ENCODE results near the gene FGD3. TPM values are rescaled to one million over a fixed set of nuclear protein-coding genes. Genes with fewer than 3 reads are reported as not detected.
A peak's percentile ranks its signal among the peaks of the same experiment; 100 is the strongest.

FGD3 gene
- total and polyA plus RNA-seq, 2 of the 8 experiments (the other 6 are each of a cell fraction or from before 2014, with no cell fraction given): 1.4 to 1.9 TPM

GRCh38 chr9:92965759-92966517 lies 18.6 kb downstream of the FGD3 start:
- DNase-seq (ENCODE audit: low read depth in 1 of 2, low spot score in 2 of 2): no peak
- Histone ChIP-seq H3K9ac (replicated peaks in 1 of 4; ENCODE audit: extremely low read depth in 1 of 4, low read depth in 3 of 4, low read length in 3 of 4) (no peak overlapping the region; a peak in 1 of 7 replicates), H3K4me1 (replicated peaks in 1 of 4; ENCODE audit: control insufficient read depth in 3 of 4, insufficient read depth in 4 of 4, low read length in 3 of 4) (peaks cover 12 to 31% (median 19%) of the 10 kb centered on the region in 4 experiments), H2BK15ac (ENCODE audit: low read length) (peak overlapping the region; percentile 77; the same call in 1 of the 2 replicates), H2AK5ac (ENCODE audit: low read depth, low read length) (no peak overlapping the region), H2BK20ac (ENCODE audit: low read length) (peak overlapping the region; percentile 93), H3K79me1 (ENCODE audit: low read depth, low read length) (no peaks in the 10 kb centered on the region), H2BK12ac (ENCODE audit: low read depth, low read length) (peak overlapping the region; percentile 13; the same call in 1 of the 2 replicates), H3K9me3 (ENCODE audit: insufficient read depth in 2 of 2, low read depth in 1 of 2, low read length in 1 of 2) (no peaks in the 10 kb centered on the region), H3K36me3 (ENCODE audit: control insufficient read depth in 2 of 4, insufficient read depth in 4 of 4, low read length in 3 of 4) (no peaks in the 10 kb centered on the region), H4K5ac (ENCODE audit: insufficient read length, low read depth, low read length) (no peak overlapping the region), H3K79me2 (ENCODE audit: control insufficient read depth in 1 of 2, insufficient read depth in 2 of 2, low read length in 2 of 2) (no peaks in the 10 kb centered on the region), H4K20me1 (replicated peaks in 1 of 2; ENCODE audit: control insufficient read depth in 1 of 2, insufficient read depth in 2 of 2, low read length in 2 of 2) (no peaks in the 10 kb centered on the region), H3K4me2 (ENCODE audit: insufficient read depth in 1 of 2, low read depth in 2 of 2, low read length in 2 of 2) (no peak overlapping the region), H2BK5ac (ENCODE audit: low read depth, low read length) (peak overlapping the region; percentile 35; the same call in 1 of the 2 replicates), H3K4me3 (ENCODE audit: extremely low read depth in 1 of 4, insufficient read depth in 2 of 4, low read depth in 3 of 4, low read length in 4 of 4) (no peak overlapping the region), H4K8ac (ENCODE audit: extremely low read depth, insufficient read depth, low read length) (peak overlapping the region; percentile 74), H3K27me3 (replicated peaks in 1 of 4; ENCODE audit: control insufficient read depth in 3 of 4, extremely low read depth in 1 of 4, insufficient read depth in 3 of 4, low read length in 3 of 4) (no peaks in the 10 kb centered on the region), H2BK120ac (replicated peaks; ENCODE audit: low read depth, low read length) (no peak overlapping the region), H3K56ac (replicated peaks; ENCODE audit: insufficient read length, low read depth, low read length) (no peak overlapping the region), H3K18ac (ENCODE audit: extremely low read depth, low read length) (peak overlapping the region; percentile 52; the same call in 1 of the 2 replicates), H3K4ac (replicated peaks; ENCODE audit: insufficient read length, low read depth, low read length) (no peak overlapping the region), H3K14ac (ENCODE audit: insufficient read length) (no peak overlapping the region), H3K27ac (ENCODE audit: low read depth, low read length) (no peak overlapping the region), H2AFZ (ENCODE audit: low read length) (no peak overlapping the region), H4K91ac (replicated peaks; ENCODE audit: insufficient read length, low read length) (peak overlapping the region; percentile 36), H3K23ac (ENCODE audit: insufficient read length) (no peak overlapping the region), H3K23me2 (ENCODE audit: low read depth, low read length) (no peaks in the 10 kb centered on the region; the same call in 1 of the 2 replicates)
- CTCF ChIA-PET (ENCODE audit: partially characterized antibody): interaction anchor here (0.8 to 1.5 kb wide), 6 partner anchors 9 to 91 kb away, joined by 3 to 11 read pairs (median 4); no protein-coding TSS in a partner anchor
- no peak for TF ChIP-seq SIN3A (conservative IDR thresholded peaks at IDR 0.05 in 1 of 2, IDR thresholded peaks at IDR 0.05 in 1 of 2; ENCODE audit: low read depth in 1 of 2, low read length in 2 of 2)
- no peak for TF ChIP-seq CTCF (IDR thresholded peaks at IDR 0.05; ENCODE audit: control extremely low read depth in 1 of 3, insufficient read depth in 1 of 3, low read depth in 1 of 3, low read length in 3 of 3)
- TF ChIP-seq KDM5A (IDR thresholded peaks at IDR 0.05; ENCODE audit: low read length): no peak
- TF ChIP-seq BACH1 (IDR thresholded peaks at IDR 0.05; ENCODE audit: low read length): no peak
- no peak for TF ChIP-seq ZNF274 (IDR thresholded peaks at IDR 0.05; ENCODE audit: borderline replicate concordance, extremely low read depth, low read length)
- TF ChIP-seq POLR2AphosphoS5 (IDR thresholded peaks at IDR 0.05; ENCODE audit: low read depth, low read length): no peak
- POLR2A ChIA-PET (ENCODE audit: partially characterized antibody): interaction anchor here (1.2 kb wide), 1 partner anchor 11 kb away, joined by 4 read pairs; no protein-coding TSS in a partner anchor
- 90% methylated on average over 17 of the region's 17 CpGs; no CpG with 5 or more reads in 1 of the 2 experiments for WGBS, 2 experiments (ENCODE audit: extremely low coverage in 1 of 2, insufficient coverage in 1 of 2, insufficient read length in 1 of 2, insufficient replicate concordance in 2 of 2, low coverage in 1 of 2, low lambda C conversion rate in 2 of 2, missing lambda C conversion rate in 1 of 2)
- no peak for FAIRE-seq

Data from H1 (cell line).